Ishikawa (cell line): ENCODE results near the gene EHD4.

Source experiments
- CREB1 ChIP-seq: IDR thresholded peaks from 2 replicates; pipeline ENCODE4 v1.6.1; 2012; ENCODE audit warnings: low read depth
- RAD21 ChIP-seq: IDR thresholded peaks from 2 replicates; pipeline ENCODE4 v1.6.1; 2012; ENCODE audit warnings: low read depth
- TAF1 ChIP-seq: IDR thresholded peaks from 2 replicates; pipeline ENCODE4 v1.6.1; 2012; ENCODE audit warnings: low read depth, mild to moderate bottlenecking
- TF ChIP-seq, protein P1 (sequence below): IDR thresholded peaks from 2 replicates; pipeline ENCODE4 v1.6.1; 2012

DNA sequence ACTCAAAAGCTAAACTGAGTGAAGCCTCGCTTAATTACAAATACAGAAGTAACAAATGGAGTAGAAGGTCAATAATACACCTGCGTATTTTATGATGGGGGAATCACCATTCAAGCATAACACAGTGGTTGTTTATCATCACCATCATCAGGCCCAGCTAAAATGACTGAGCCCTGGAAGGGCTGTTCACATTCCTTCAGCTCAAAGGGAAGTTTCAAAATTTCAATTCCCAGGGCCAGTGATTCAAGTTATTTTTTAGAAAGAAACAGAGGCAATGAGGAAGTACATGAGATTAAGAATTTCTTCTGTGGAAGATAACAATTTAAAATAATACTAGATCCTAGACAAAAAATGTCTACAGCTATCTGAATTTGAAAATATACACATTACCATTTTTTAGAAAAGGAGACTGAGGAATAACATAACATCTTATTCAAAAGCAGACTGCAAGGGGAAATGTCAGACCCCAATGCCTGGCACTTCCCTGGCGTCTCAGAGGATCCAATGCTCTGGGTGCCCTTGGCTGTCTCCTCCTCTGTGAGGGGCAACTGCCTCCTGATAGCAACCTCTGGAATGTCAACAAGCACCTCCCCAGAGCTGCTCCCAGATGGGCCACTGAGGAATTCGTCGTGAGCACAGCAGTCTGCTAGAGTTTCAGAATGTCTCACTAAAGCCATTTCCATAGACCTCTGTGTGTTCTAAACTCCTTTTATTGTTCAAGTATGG, 22.8 kb downstream of the EHD4 start:
- TF ChIP-seq TAF1 (no peak), RAD21 (no peak), CREB1 (no peak)
- TF ChIP-seq, protein P1, sequence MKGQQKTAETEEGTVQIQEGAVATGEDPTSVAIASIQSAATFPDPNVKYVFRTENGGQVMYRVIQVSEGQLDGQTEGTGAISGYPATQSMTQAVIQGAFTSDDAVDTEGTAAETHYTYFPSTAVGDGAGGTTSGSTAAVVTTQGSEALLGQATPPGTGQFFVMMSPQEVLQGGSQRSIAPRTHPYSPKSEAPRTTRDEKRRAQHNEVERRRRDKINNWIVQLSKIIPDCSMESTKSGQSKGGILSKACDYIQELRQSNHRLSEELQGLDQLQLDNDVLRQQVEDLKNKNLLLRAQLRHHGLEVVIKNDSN, result no peak
